H1 (cell line): ENCODE data around the gene LRRC61. TPM values are rescaled to one million over a fixed set of nuclear protein-coding genes. Genes with fewer than 3 reads are reported as not detected.
A peak's percentile ranks its signal among the peaks of the same experiment; 100 is the strongest.

ENCODE experiments used
- CTCF ChIA-PET: fragments of 300-600 bp; sonication (Branson Sonifier 250); formaldehyde crosslinking; loops from one replicate; lab custom pipeline; 2021; ENCODE audit not compliant: partially characterized antibody; lab: Charles Lee
- POLR2A ChIA-PET: fragments of 300-600 bp; sonication (Branson Sonifier 250); formaldehyde crosslinking; loops from one replicate; lab custom pipeline; 2021; ENCODE audit warnings: inconsistent platforms; ENCODE audit not compliant: partially characterized antibody; lab: Charles Lee
- DNase-seq, 2 experiments: peaks; one replicate each; pipeline versions ENCODE4 v3.0.0 to v3.0.0-alpha.2; 2010 to 2022; ENCODE audit warnings: low spot score in 2 of 2, low read depth in 1 of 2, mixed read lengths in 1 of 2
- FAIRE-seq: peaks from 2 replicates; lab custom pipeline; 2011; peaks lifted over from hg19 to GRCh38; lab: Jason Lieb, UNC
- H2AFZ ChIP-seq: 2 replicates; pipeline ENCODE4 v1.8.1; 2012; ENCODE audit warnings: low read length, inconsistent platforms
- H2AK5ac ChIP-seq: 2 replicates; pipeline ENCODE4 v1.6.1; 2013; ENCODE audit warnings: low read depth, low read length
- H2BK120ac ChIP-seq: replicated peaks from 2 replicates; pipeline ENCODE3; 2013; ENCODE audit warnings: low read depth, low read length, inconsistent platforms
- H2BK12ac ChIP-seq: 2 replicates; pipeline ENCODE4 v1.6.1; 2013; ENCODE audit warnings: low read depth, low read length
- H2BK15ac ChIP-seq: 2 replicates; pipeline ENCODE4 v1.6.1; 2013; ENCODE audit warnings: low read length
- H2BK20ac ChIP-seq: 2 replicates; pipeline ENCODE4 v1.6.1; 2013; ENCODE audit warnings: low read length
- H2BK5ac ChIP-seq: 2 replicates; pipeline ENCODE4 v1.6.1; 2013; ENCODE audit warnings: low read depth, low read length
- H3K14ac ChIP-seq: 2 replicates; pipeline ENCODE4 v1.6.1; 2013; ENCODE audit warnings: inconsistent platforms; ENCODE audit not compliant: insufficient read length
- H3K18ac ChIP-seq: 2 replicates; pipeline ENCODE4 v1.6.1; 2013; ENCODE audit warnings: low read length; ENCODE audit errors: extremely low read depth
- H3K23ac ChIP-seq: 2 replicates; pipeline ENCODE4 v1.6.1; 2013; ENCODE audit warnings: inconsistent platforms; ENCODE audit not compliant: insufficient read length
- H3K23me2 ChIP-seq: 2 replicates; pipeline ENCODE4 v1.6.1; 2013; ENCODE audit warnings: low read depth, low read length
- H3K27ac ChIP-seq: 2 replicates; pipeline ENCODE4 v1.6.1; 2011; ENCODE audit warnings: low read depth, low read length, inconsistent platforms
- H3K27me3 ChIP-seq, 4 experiments: replicated peaks in 1 of 4; 1 replicate in 1 of 4; 2 replicates in 3 of 4; pipeline versions ENCODE4 v1.6.1 to v1.8.1; 2011 to 2013; ENCODE audit warnings: low read length in 3 of 4, mild to moderate bottlenecking in 3 of 4, inconsistent platforms in 2 of 4, mixed read lengths in 2 of 4, moderate library complexity in 1 of 4; ENCODE audit not compliant: control insufficient read depth in 3 of 4, insufficient read depth in 3 of 4; ENCODE audit errors: extremely low read depth in 1 of 4
- H3K36me3 ChIP-seq, 4 experiments: 2 replicates each; pipeline versions ENCODE4 v1.6.1 to v1.8.1; 2011 to 2013; ENCODE audit warnings: mild to moderate bottlenecking in 4 of 4, low read length in 3 of 4, moderate library complexity in 2 of 4, control low read depth in 1 of 4, inconsistent platforms in 1 of 4; ENCODE audit not compliant: insufficient read depth in 4 of 4, control insufficient read depth in 2 of 4
- H3K4ac ChIP-seq: replicated peaks from 2 replicates; pipeline ENCODE3; 2013; ENCODE audit warnings: low read length, low read depth, mixed read lengths, inconsistent platforms; ENCODE audit not compliant: insufficient read length
- H3K4me1 ChIP-seq, 4 experiments: replicated peaks in 1 of 4; 1 replicate in 1 of 4; 2 replicates in 3 of 4; pipeline versions ENCODE4 v1.6.1 to v1.8.1; 2011 to 2013; ENCODE audit warnings: low read length in 3 of 4, inconsistent platforms in 2 of 4, mixed read lengths in 1 of 4; ENCODE audit not compliant: insufficient read depth in 4 of 4, control insufficient read depth in 3 of 4
- H3K4me2 ChIP-seq, 2 experiments: 2 replicates each; pipeline versions ENCODE4 v1.6.1 to v1.8.1; 2011 to 2013; ENCODE audit warnings: low read depth in 2 of 2, low read length in 2 of 2, control low read depth in 1 of 2, inconsistent platforms in 1 of 2, mild to moderate bottlenecking in 1 of 2; ENCODE audit not compliant: insufficient read depth in 1 of 2
- H3K4me3 ChIP-seq, 4 experiments: fragments of 200-600, 300-600 bp in 1 of 4; sonication (generic), shearing (Covaris generic), sonication (Bioruptor Twin) in 1 of 4; 2 replicates each; pipeline versions ENCODE4 v1.5.1 to v1.8.1; 2011 to 2016; ENCODE audit warnings: low read length in 4 of 4, low read depth in 3 of 4, control low read depth in 2 of 4, inconsistent platforms in 2 of 4, mild to moderate bottlenecking in 2 of 4, mixed read lengths in 1 of 4, moderate library complexity in 1 of 4; ENCODE audit not compliant: insufficient read depth in 2 of 4; ENCODE audit errors: extremely low read depth in 1 of 4
- H3K56ac ChIP-seq: replicated peaks from 2 replicates; pipeline ENCODE3; 2013; ENCODE audit warnings: low read depth, mild to moderate bottlenecking, mixed read lengths, low read length, inconsistent platforms; ENCODE audit not compliant: insufficient read length
- H3K79me1 ChIP-seq: 2 replicates; pipeline ENCODE4 v1.6.1; 2013; ENCODE audit warnings: low read depth, low read length, control low read depth
- H3K79me2 ChIP-seq, 2 experiments: 2 replicates each; pipeline versions ENCODE4 v1.6.1 to v1.8.1; 2012 to 2013; ENCODE audit warnings: low read length in 2 of 2, mild to moderate bottlenecking in 2 of 2, inconsistent platforms in 1 of 2; ENCODE audit not compliant: insufficient read depth in 2 of 2, control insufficient read depth in 1 of 2
- H3K9ac ChIP-seq, 4 experiments: replicated peaks in 1 of 4; 1 replicate in 1 of 4; 2 replicates in 3 of 4; pipeline versions ENCODE4 v1.6.1 to v1.8.1; 2011 to 2013; ENCODE audit warnings: low read depth in 3 of 4, low read length in 3 of 4, control low read depth in 2 of 4, mild to moderate bottlenecking in 2 of 4, moderate library complexity in 2 of 4, inconsistent platforms in 1 of 4; ENCODE audit errors: extremely low read depth in 1 of 4
- H3K9me3 ChIP-seq, 2 experiments: 2 replicates each; pipeline versions ENCODE4 v1.6.1 to v1.8.1; 2012 to 2013; ENCODE audit warnings: mild to moderate bottlenecking in 2 of 2, moderate library complexity in 2 of 2, control low read depth in 1 of 2, inconsistent platforms in 1 of 2, low read depth in 1 of 2, low read length in 1 of 2, mixed read lengths in 1 of 2; ENCODE audit not compliant: insufficient read depth in 2 of 2
- H4K20me1 ChIP-seq, 2 experiments: replicated peaks in 1 of 2; 2 replicates each; pipeline versions ENCODE3 to v1.8.1; 2011 to 2013; ENCODE audit warnings: inconsistent platforms in 2 of 2, low read length in 2 of 2, mild to moderate bottlenecking in 1 of 2; ENCODE audit not compliant: insufficient read depth in 2 of 2, control insufficient read depth in 1 of 2
- H4K5ac ChIP-seq: 2 replicates; pipeline ENCODE4 v1.6.1; 2013; ENCODE audit warnings: low read length, low read depth, mixed read lengths, inconsistent platforms; ENCODE audit not compliant: insufficient read length
- H4K8ac ChIP-seq: 2 replicates; pipeline ENCODE4 v1.8.0; 2013; ENCODE audit warnings: mild to moderate bottlenecking, moderate library complexity, low read length, inconsistent platforms; ENCODE audit not compliant: insufficient read depth; ENCODE audit errors: extremely low read depth
- H4K91ac ChIP-seq: replicated peaks from 2 replicates; pipeline ENCODE3; 2013; ENCODE audit warnings: low read length, mixed read lengths, inconsistent platforms; ENCODE audit not compliant: insufficient read length
- ASH2L ChIP-seq: fragments of 200-600, 300-600 bp; sonication (generic); IDR thresholded peaks from one replicate; pipeline ENCODE4 v1.7.1; 2017; ENCODE audit warnings: low read length
- BACH1 ChIP-seq: IDR thresholded peaks from 2 replicates; pipeline ENCODE4 v1.6.1; 2012; ENCODE audit warnings: low read length, improper control_type of control experiment
- CBX8 ChIP-seq: fragments of 300-800, 300-1000 bp; sonication (generic); IDR thresholded peaks from 2 replicates; pipeline ENCODE4 v1.7.1; 2016; ENCODE audit warnings: low read depth, low read length, borderline replicate concordance
- CREB1 ChIP-seq: IDR thresholded peaks from 2 replicates; pipeline ENCODE4 v1.6.1; 2012; ENCODE audit warnings: inconsistent platforms
- E2F6 ChIP-seq: IDR thresholded peaks from 2 replicates; pipeline ENCODE4 v1.6.1; 2012; ENCODE audit warnings: inconsistent platforms
- GABPA ChIP-seq: IDR thresholded peaks from 2 replicates; pipeline ENCODE4 v1.6.1; 2011; ENCODE audit warnings: mild to moderate bottlenecking, low read length, moderate library complexity, borderline replicate concordance; ENCODE audit not compliant: insufficient read depth
- POLR2AphosphoS5 ChIP-seq: IDR thresholded peaks from 2 replicates; pipeline ENCODE4 v1.6.1; 2011; ENCODE audit warnings: low read depth, low read length
- SP2 ChIP-seq: IDR thresholded peaks from 2 replicates; pipeline ENCODE4 v1.6.1; 2012; ENCODE audit warnings: mild to moderate bottlenecking, low read length, inconsistent platforms
- TAF1 ChIP-seq: IDR thresholded peaks from 2 replicates; pipeline ENCODE4 v1.6.1; 2011; ENCODE audit warnings: mild to moderate bottlenecking, low read depth, low read length
- TBP ChIP-seq: IDR thresholded peaks from 2 replicates; pipeline ENCODE4 v1.6.1; 2011; ENCODE audit warnings: low read depth, low read length, improper control_type of control experiment
- TCF12 ChIP-seq: IDR thresholded peaks from 2 replicates; pipeline ENCODE4 v1.6.1; 2011; ENCODE audit warnings: low read depth, mild to moderate bottlenecking, low read length
- YY1 ChIP-seq: IDR thresholded peaks from 2 replicates; pipeline ENCODE4 v1.6.1; 2011; ENCODE audit warnings: low read depth, mild to moderate bottlenecking, low read length
- ZNF274 ChIP-seq: IDR thresholded peaks from 2 replicates; pipeline ENCODE4 v1.7.0; 2012; ENCODE audit warnings: low read length, borderline replicate concordance; ENCODE audit errors: extremely low read depth
- WGBS, 2 experiments: shearing (Covaris generic) in 1 of 2; methylation state at CpG; one replicate each; pipeline versions ENCODE4 v1.1.6 to v1.1.7; 2013 to 2015; ENCODE audit warnings: low lambda C conversion rate in 2 of 2, mixed read lengths in 2 of 2, inconsistent platforms in 1 of 2, low coverage in 1 of 2, missing lambda C conversion rate in 1 of 2; ENCODE audit not compliant: insufficient replicate concordance in 2 of 2, insufficient coverage in 1 of 2, insufficient read length in 1 of 2; ENCODE audit errors: extremely low coverage in 1 of 2, missing lambda C conversion rate in 1 of 2; 5-methylcytosine and 5-hydroxymethylcytosine counted together
- polyA plus RNA-seq, 7 experiments: library from polyadenylated mRNA; depleted of rRNA in 3 of 7; stranded (reverse) in 5 of 7; unstranded in 2 of 7; fragments of >200 nt in 5 of 7; fragments of 200-250 nt in 2 of 7; gene quantifications; 1 replicate in 5 of 7; 2 replicates in 1 of 7; 4 replicates in 1 of 7; pipeline versions ENCODE4 v1.2.1 to v1.2.3, GENCODE V29; 2011 to 2013; ENCODE audit warnings: missing spikeins in 2 of 7, mixed read lengths in 2 of 7
- total RNA-seq: library from RNA; stranded (reverse); fragmentation: NEBNext Ultra II Directional; extraction: Animal tissue kit (Norgen Biotek cat#: 25700); gene quantifications from 2 replicates; pipeline ENCODE4 v1.2.1, GENCODE V29; 2021

The LRRC61 gene
- total and polyA plus RNA-seq, 2 of the 8 experiments (the other 6 are each of a cell fraction or from before 2014, with no cell fraction given) = 0.73 to 44.8 TPM

GRCh38 chr7:150378853-150379440 is 55.8 kb downstream of the LRRC61 start, which contains the start of gene ZNF775:
ZNF775 (plus strand) TSS chr7:150379330; CDS start chr7:150388471, 9,141 bp downstream.
- POLR2A ChIA-PET = interaction anchor here (0.9 to 6.1 kb wide), 8 partner anchors 7 to 49 kb away, joined by 3 to 93 read pairs (median 12); partner anchors contain the start of gene REPIN1
- Histone ChIP-seq H3K4me2 (peak within 1 kb of the TSS; percentile 94), H2BK20ac (peak within 1 kb of the TSS; percentile 43; the same call in 1 of the 2 replicates), H3K23me2 (peaks cover 11% of the 10 kb centered on the region), H3K4me1 (peaks cover 15 to 44% (median 27%) of the 10 kb centered on the region in 4 experiments), H2BK15ac (peak within 1 kb of the TSS; percentile 14; the same call in 1 of the 2 replicates), H3K79me1 (peaks cover 15% of the 10 kb centered on the region), H3K27me3 (no peaks in the 10 kb centered on the region), H3K36me3 (peaks cover 2 to 16% (median 3%) of the 10 kb centered on the region in 4 experiments; a peak in 2 of 8 replicates), H3K56ac (peak within 1 kb of the TSS; percentile 96), H4K5ac (peak within 1 kb of the TSS; percentile 89), H4K20me1 (peaks cover 0 to 4% of the 10 kb centered on the region in 2 experiments), H3K4me3 (peak within 1 kb of the TSS; percentile 88 to 96 (median 90)), H3K23ac (no peak within 1 kb of the TSS), H2AFZ (no peak within 1 kb of the TSS), H2BK5ac (peak within 1 kb of the TSS; percentile 93), H3K9me3 (no peaks in the 10 kb centered on the region), H2AK5ac (no peak within 1 kb of the TSS), H3K9ac (peak within 1 kb of the TSS; percentile 59 to 84 (median 72)), H3K4ac (peak within 1 kb of the TSS; percentile 59), H3K18ac (peak within 1 kb of the TSS; percentile 98), H3K14ac (no peak within 1 kb of the TSS), H3K79me2 (peaks cover 0 to 44% of the 10 kb centered on the region in 2 experiments), H2BK120ac (peak within 1 kb of the TSS; percentile 33), H3K27ac (peak within 1 kb of the TSS; percentile 70), H4K8ac (peak within 1 kb of the TSS; percentile 91), H2BK12ac (0 out of 2 replicates have a peak within 1 kb of the TSS, but pooled peaks have one; percentile 86), H4K91ac (peak within 1 kb of the TSS; percentile 75)
- DNase-seq (peak; percentile 89 to 93), FAIRE-seq (no peak)
- CTCF ChIA-PET = interaction anchor here (1.1 to 2.1 kb wide), 5 partner anchors 10 to 88 kb away, joined by 3 to 18 read pairs (median 5); partner anchors contain the start of gene REPIN1
- 1% methylated on average over 44 of the region's 60 CpGs; no CpG with 5 or more reads in 1 of the 2 experiments for WGBS, 2 experiments
- TF ChIP-seq YY1 (no peak), POLR2AphosphoS5 (peak; percentile 70; the same call in 1 of the 2 replicates), TBP (peak; percentile 43; the same call in 1 of the 2 replicates), CBX8 (no peak), ASH2L (peak; percentile 61), SP2 (peak; percentile 76), BACH1 (no peak), ZNF274 (no peak), E2F6 (peak; percentile 33; the same call in 1 of the 2 replicates), TAF1 (peak; percentile 63; the same call in 1 of the 2 replicates), CREB1 (no peak), TCF12 (no peak), GABPA (peak; percentile 41; the same call in 1 of the 2 replicates)
